ENCODE measurements around the gene PUM1. TPM values are rescaled to one million over a fixed set of nuclear protein-coding genes. Genes with fewer than 3 reads are reported as not detected.
"Not testable (repeated sequence)": the region's sequence is repeated elsewhere in the genome, so short reads cannot be mapped to it uniquely, and the experiment has no call there.

Gene PUM1
- polyA plus RNA-seq, 1 experiment, result 71.3 TPM

DNA sequence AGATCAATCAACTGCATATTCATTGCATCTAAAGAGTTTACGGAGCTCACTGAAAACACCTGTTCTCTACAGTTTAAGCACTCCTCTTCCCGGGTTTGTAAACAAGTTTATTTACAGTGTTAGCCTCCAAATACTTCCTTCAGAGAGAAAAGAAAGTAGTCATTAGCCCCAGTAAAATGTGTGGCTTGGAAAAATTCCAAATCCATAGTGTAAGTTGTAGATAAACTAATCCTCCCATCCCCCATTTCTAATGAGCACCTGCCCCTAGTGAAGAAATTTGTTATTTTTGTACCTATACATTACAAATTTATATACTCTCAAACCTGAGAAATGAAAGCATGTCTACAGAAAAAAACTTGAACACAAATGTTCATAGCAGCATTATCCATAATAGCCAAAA lies 21.9 kb downstream of the PUM1 start:
- Histone ChIP-seq H3K27ac (ENCODE audit: low read depth, low read length) (no peak overlapping the region), H3K27me3 (ENCODE audit: control insufficient read depth, insufficient read depth, low read length) (no peaks in the 10 kb centered on the region), H3K4me3 (ENCODE audit: low read depth, low read length) (no peak overlapping the region), H3K9me3 (ENCODE audit: control insufficient read depth, insufficient read depth, low read length) (no peaks in the 10 kb centered on the region)
- ChIA-PET CTCF (no interaction called here), POLR2A (no interaction called here)
- TF ChIP-seq, protein P1, sequence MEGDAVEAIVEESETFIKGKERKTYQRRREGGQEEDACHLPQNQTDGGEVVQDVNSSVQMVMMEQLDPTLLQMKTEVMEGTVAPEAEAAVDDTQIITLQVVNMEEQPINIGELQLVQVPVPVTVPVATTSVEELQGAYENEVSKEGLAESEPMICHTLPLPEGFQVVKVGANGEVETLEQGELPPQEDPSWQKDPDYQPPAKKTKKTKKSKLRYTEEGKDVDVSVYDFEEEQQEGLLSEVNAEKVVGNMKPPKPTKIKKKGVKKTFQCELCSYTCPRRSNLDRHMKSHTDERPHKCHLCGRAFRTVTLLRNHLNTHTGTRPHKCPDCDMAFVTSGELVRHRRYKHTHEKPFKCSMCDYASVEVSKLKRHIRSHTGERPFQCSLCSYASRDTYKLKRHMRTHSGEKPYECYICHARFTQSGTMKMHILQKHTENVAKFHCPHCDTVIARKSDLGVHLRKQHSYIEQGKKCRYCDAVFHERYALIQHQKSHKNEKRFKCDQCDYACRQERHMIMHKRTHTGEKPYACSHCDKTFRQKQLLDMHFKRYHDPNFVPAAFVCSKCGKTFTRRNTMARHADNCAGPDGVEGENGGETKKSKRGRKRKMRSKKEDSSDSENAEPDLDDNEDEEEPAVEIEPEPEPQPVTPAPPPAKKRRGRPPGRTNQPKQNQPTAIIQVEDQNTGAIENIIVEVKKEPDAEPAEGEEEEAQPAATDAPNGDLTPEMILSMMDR (IDR thresholded peaks at IDR 0.05; ENCODE audit: low read depth, low read length), result no peak
- no peak for DNase-seq (ENCODE audit: low read depth, low spot score)

DNA sequence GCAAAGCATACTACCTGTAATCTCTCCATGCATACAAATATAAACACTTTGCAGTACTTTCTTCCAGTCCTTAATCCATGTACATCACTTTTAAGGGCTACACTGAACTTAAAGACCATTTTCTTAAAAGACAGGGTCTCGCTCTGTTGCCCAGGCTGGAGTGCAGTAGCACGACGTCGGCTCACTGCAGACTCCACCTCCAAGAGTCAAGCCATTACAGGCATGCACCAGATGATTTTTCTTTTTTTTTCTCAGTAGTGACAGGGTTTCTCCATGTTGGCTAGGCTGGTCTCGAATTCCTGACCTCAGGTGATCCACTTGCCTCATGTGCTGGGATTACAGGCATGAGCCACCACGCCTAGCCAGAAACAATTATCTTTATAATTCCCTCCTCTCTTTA lies 22.9 kb downstream of the PUM1 start:
- ChIA-PET POLR2A (no interaction called here), CTCF (no interaction called here)
- no peaks in the 10 kb centered on the region for H3K27me3 ChIP-seq (ENCODE audit: control insufficient read depth, insufficient read depth, low read length)
- TF ChIP-seq, protein P1 (IDR thresholded peaks at IDR 0.05; ENCODE audit: low read depth, low read length), result no peak
- H3K27ac ChIP-seq (ENCODE audit: low read depth, low read length), result no peak overlapping the region
- H3K9me3 ChIP-seq (ENCODE audit: control insufficient read depth, insufficient read depth, low read length), result no peaks in the 10 kb centered on the region
- no peak overlapping the region for H3K4me3 ChIP-seq (ENCODE audit: low read depth, low read length)
- DNase-seq (ENCODE audit: low read depth, low spot score), result no peak

DNA sequence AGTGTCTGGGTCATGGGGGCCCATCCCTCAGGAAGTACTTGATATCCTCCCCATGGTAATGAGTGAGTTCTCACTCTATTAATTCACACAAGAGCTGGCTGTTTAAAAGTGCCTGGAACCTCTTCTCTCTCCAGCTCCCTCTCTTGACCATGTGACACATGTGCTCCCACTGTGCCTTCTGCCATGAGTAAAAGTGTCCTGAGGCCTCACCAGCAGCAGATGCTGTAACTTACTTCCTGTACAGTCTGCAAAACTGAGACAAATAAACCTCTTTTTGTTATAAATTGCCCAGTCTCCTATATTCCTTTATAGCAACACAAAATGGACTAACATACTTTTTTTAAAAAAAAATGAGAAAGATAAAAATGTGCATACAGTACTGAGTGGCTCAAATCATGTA lies 24.0 kb downstream of the PUM1 start:
- CTCF ChIA-PET, result no interaction called here
- Histone ChIP-seq H3K4me3 (ENCODE audit: low read depth, low read length) (no peak overlapping the region), H3K27ac (ENCODE audit: low read depth, low read length) (no peak overlapping the region), H3K9me3 (ENCODE audit: control insufficient read depth, insufficient read depth, low read length) (no peaks in the 10 kb centered on the region), H3K27me3 (ENCODE audit: control insufficient read depth, insufficient read depth, low read length) (no peaks in the 10 kb centered on the region)
- TF ChIP-seq, protein P1 (IDR thresholded peaks at IDR 0.05; ENCODE audit: low read depth, low read length), result no peak
- no peak for DNase-seq (ENCODE audit: low read depth, low spot score)
- POLR2A ChIA-PET, result interaction anchor here (0.5 kb wide), 1 partner anchor 121 kb away, joined by 3 read pairs; no protein-coding TSS in a partner anchor

DNA sequence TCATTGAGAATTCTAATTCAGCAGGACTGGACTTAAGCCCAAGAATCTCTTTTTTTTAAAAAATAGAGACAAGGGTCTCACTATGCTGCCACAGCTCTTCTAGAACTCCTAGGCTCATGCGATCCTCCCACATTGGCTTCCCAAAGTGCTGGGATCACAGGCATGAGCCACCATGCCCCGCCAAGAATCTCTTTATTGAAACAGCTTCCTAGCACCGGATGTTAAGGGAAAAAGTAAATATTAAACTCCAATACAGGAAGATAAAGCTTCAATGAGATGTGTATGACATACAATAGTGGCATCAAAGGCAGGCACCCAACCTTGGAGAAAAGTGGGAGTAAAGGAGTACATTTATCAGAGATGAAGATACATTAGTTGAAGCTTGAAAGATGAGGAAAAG lies 25.5 kb downstream of the PUM1 start:
- ChIA-PET POLR2A (no interaction called here), CTCF (no interaction called here)
- H3K9me3 ChIP-seq (ENCODE audit: control insufficient read depth, insufficient read depth, low read length), result no peaks in the 10 kb centered on the region
- no peak overlapping the region for H3K4me3 ChIP-seq (ENCODE audit: low read depth, low read length)
- no peak for DNase-seq (ENCODE audit: low read depth, low spot score)
- no peak overlapping the region for H3K27ac ChIP-seq (ENCODE audit: low read depth, low read length)
- no peaks in the 10 kb centered on the region for H3K27me3 ChIP-seq (ENCODE audit: control insufficient read depth, insufficient read depth, low read length)
- TF ChIP-seq, protein P1 (IDR thresholded peaks at IDR 0.05; ENCODE audit: low read depth, low read length), result no peak

DNA sequence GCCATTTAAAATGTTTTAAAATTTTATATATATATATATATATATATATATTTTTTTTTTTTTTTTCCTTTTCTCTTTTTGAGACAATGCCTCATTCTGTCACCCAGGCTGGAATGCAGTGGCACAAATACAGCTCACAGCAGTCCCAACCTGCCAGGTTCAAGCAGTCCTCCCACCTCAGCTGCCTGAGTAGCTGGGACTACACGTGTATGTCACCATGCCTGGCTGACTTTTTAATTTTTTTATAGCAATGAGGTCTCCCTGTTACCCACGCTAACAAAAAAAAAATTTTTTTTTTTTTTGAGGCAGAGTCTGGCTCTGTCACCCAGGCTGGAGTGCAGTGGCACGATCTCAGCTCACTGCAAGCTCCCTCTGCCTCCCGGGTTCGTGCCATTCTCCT lies 26.6 kb downstream of the PUM1 start:
- H3K27ac ChIP-seq (ENCODE audit: low read depth, low read length), result peak overlapping the region; percentile 12
- POLR2A ChIA-PET, result interaction anchor here (1.1 kb wide), 1 partner anchor 32 kb away, joined by 4 read pairs; no protein-coding TSS in a partner anchor
- not testable (repeated sequence) for H3K27me3 ChIP-seq (ENCODE audit: control insufficient read depth, insufficient read depth, low read length); H3K9me3 ChIP-seq (ENCODE audit: control insufficient read depth, insufficient read depth, low read length); DNase-seq (ENCODE audit: low read depth, low spot score); H3K4me3 ChIP-seq (ENCODE audit: low read depth, low read length)
- CTCF ChIA-PET, result interaction anchor here (0.7 to 0.8 kb wide), 2 partner anchors 63 to 258 kb away, joined by 3 to 5 read pairs; no protein-coding TSS in a partner anchor

All from AG04450 (cell line).